Astrocyte of the hippocampus (primary cell): ENCODE measurements around the gene DSCAM.

Experiments used
- DNase-seq: peaks from one replicate; pipeline ENCODE4 v3.0.0; 2011; ENCODE audit warnings: low read depth, low spot score

DSCAM gene

GRCh38 chr21:40556442-40556968 lies 290.5 kb downstream of the DSCAM start:
- DNase-seq = no peak

- no peak for DNase-seq
Observed at GRCh38 chr21:40555021-40555528, 291.9 kb downstream of the DSCAM start.

GRCh38 chr21:40553781-40554180 lies 293.2 kb downstream of the DSCAM start:
- no peak for DNase-seq

GRCh38 chr21:40547906-40548513 lies 298.9 kb downstream of the DSCAM start:
- DNase-seq = no peak

GRCh38 chr21:40546647-40547046 lies 300.3 kb downstream of the DSCAM start:
- DNase-seq = no peak

GRCh38 chr21:40540216-40540615 lies 306.7 kb downstream of the DSCAM start:
- no peak for DNase-seq

- DNase-seq = no peak
Observed at GRCh38 chr21:40534886-40535285, 312.1 kb downstream of the DSCAM start.

- DNase-seq = no peak
Observed at GRCh38 chr21:40531431-40532110, 315.4 kb downstream of the DSCAM start.

GRCh38 chr21:40531016-40531415 lies 315.9 kb downstream of the DSCAM start:
- DNase-seq = no peak

- DNase-seq = no peak
Observed at GRCh38 chr21:40517646-40518045, 329.3 kb downstream of the DSCAM start.

GRCh38 chr21:40516335-40516734 lies 330.6 kb downstream of the DSCAM start:
- DNase-seq = no peak

- DNase-seq = no peak
Observed at GRCh38 chr21:40512590-40512989, 334.4 kb downstream of the DSCAM start.

GRCh38 chr21:40507978-40508377 lies 339.0 kb downstream of the DSCAM start:
- peak; percentile 45 for DNase-seq

GRCh38 chr21:40505681-40506080 lies 341.3 kb downstream of the DSCAM start:
- no peak for DNase-seq

- no peak for DNase-seq
Observed at GRCh38 chr21:40505244-40505643, 341.7 kb downstream of the DSCAM start.

GRCh38 chr21:40504825-40505224 lies 342.1 kb downstream of the DSCAM start:
- DNase-seq = no peak

GRCh38 chr21:40496116-40496515 lies 350.8 kb downstream of the DSCAM start:
- DNase-seq = no peak

- no peak for DNase-seq
Observed at GRCh38 chr21:40490408-40490807, 356.6 kb downstream of the DSCAM start.

GRCh38 chr21:40489001-40489400 lies 358.0 kb downstream of the DSCAM start:
- no peak for DNase-seq

GRCh38 chr21:40481764-40482163 lies 365.2 kb downstream of the DSCAM start:
- DNase-seq = no peak

- no peak for DNase-seq
Observed at GRCh38 chr21:40474513-40474912, 372.4 kb downstream of the DSCAM start.

GRCh38 chr21:40472013-40472412 lies 374.9 kb downstream of the DSCAM start:
- DNase-seq = peak; percentile 16

GRCh38 chr21:40471103-40471502 lies 375.9 kb downstream of the DSCAM start:
- DNase-seq = peak; percentile 34
